AG08396 (cell line): Measurements from ENCODE around the gene CDC42BPA.

ENCODE experiments used
- DNase-seq: peaks from one replicate; pipeline ENCODE4 v3.0.0; 2012; ENCODE audit warnings: low spot score, mixed read lengths

CDC42BPA gene

GRCh38 chr1:227213426-227213825 is 104.9 kb downstream of the CDC42BPA start:
- no peak for DNase-seq

DNA sequence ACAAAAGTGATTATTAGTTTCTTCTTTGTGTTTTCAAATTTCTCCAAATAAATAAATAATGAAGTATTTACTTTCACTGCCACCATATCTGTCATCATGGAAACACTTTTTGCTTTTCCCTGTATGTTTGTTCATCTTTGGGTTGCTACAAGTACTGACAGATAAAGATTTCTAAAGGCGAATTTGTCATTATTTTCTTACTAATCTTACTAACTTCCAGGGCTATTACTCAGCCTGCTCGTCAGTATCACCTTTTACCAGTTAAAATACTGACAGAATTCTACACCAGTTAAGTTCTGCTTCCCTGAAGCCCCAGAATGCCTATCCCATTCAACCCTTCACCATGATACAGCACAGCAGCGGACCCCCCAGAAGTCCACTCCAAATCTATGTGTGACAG is 106.1 kb downstream of the CDC42BPA start:
- DNase-seq = no peak

GRCh38 chr1:227210604-227211003 is 107.7 kb downstream of the CDC42BPA start:
- DNase-seq = no peak

DNA sequence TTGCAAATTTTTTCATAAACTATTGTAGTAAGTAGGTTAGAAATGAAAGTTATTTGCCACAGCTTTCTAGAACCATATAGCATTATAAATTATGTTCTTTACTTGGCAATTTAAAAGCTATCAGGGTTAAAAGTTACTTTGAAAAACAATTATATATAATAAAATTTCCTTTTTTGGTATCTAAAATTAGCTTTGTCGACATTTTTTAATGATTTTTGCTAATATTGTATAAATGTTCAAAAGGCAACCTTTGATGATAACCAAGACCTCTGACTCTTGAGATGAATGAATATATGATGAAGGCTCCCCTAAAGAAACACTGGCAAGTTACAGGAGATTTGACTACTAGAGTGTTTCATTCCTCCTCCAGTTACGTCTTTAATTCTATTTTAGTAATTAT is 121.2 kb downstream of the CDC42BPA start:
- no peak for DNase-seq

DNA sequence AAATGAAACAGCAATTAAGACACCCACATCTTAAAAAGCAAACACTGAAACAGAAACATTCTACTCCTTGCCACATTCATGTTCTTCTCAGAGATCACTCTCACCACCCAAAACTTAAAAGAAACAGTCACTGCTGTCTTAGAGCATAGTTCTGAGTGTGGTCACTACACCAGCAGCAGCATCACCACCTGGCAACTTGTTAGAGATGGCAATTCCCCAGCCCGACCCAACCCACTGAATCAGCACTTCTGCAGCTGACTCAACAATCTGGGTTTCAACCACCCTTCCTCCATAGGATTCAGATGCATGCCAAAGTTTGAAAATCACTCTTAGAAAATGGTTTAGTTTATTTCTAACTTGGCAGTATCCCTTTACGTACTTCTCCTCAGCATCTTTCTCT is 126.1 kb downstream of the CDC42BPA start:
- DNase-seq = peak; percentile 75

DNA sequence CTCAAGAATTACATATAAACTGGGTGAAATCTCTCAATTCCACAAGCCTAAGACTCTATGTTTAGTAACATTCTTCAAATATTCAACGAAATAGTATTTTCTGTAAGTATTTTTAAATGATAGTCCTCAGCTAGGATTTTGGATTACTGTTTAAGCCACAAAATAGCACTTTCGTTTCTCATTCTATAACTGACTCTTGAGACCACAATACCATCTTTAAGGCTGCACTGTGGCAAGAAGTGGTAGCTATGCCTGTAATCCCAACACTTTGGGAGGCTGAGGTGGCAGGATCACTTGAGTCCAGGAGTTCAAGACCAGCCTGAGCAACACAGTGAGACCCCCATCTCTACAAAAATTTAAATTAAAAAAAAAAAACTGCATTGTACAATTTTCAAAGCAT is 126.7 kb downstream of the CDC42BPA start:
- no peak for DNase-seq

DNA sequence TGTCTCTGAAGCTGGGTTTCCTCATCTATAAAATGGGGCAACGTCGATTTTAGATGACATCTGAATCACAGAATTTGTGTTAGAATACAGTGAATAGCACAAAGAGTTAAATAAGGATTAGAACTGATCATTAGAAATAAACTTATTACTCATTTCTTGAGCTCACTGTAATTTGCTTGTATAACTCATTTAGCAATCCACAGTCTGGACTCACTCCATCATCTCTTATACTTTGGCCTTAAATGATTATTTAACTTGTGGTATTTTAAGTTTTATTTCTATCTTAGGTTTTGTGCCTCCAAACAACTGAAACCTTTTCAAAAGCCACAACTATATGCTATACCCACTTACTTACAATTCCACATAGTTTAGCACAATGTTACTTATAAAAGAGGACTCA is 128.0 kb downstream of the CDC42BPA start:
- no peak for DNase-seq

- DNase-seq = no peak
These were observed 133.0 kb downstream of the CDC42BPA start for GRCh38 chr1:227185291-227185690.

DNA sequence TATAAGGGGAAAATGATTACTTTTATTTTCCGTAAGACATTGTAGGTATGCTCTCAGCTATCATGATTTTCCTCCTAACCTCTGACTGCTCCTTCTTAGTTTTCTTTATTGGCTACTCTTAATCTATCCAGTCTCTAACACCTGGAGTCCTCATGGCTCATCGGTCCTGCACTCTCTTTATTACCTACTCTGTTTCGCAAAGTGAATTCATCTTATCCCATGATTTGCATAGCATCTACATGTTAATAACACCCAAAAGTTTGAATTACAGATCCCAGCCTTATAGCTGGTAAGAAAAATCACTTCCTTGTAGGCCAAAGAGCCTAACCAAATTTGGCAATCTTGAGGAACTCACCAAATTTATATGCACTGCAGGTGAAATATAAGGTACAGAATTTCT is 136.3 kb downstream of the CDC42BPA start:
- no peak for DNase-seq

DNA sequence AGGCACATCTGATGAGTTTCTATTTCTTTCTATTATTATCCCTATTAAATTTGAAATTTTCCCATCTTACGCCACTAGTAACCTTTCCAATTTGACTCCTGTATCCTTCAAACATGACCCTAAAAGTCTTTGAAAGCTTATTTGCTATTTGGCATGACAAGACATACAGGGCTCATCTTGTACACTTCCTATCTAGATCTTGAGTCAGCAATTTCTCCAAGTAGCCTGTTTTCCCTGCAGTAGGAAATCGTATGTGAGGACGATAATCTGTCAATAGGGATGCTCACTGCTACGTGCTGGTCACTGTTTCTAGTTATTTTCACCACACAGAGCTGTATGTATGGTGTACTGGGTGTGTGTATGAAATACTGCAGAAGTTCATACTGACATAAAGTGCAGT is 142.7 kb downstream of the CDC42BPA start:
- no peak for DNase-seq

GRCh38 chr1:227174164-227174563 is 144.1 kb downstream of the CDC42BPA start:
- DNase-seq = peak; percentile 2

DNA sequence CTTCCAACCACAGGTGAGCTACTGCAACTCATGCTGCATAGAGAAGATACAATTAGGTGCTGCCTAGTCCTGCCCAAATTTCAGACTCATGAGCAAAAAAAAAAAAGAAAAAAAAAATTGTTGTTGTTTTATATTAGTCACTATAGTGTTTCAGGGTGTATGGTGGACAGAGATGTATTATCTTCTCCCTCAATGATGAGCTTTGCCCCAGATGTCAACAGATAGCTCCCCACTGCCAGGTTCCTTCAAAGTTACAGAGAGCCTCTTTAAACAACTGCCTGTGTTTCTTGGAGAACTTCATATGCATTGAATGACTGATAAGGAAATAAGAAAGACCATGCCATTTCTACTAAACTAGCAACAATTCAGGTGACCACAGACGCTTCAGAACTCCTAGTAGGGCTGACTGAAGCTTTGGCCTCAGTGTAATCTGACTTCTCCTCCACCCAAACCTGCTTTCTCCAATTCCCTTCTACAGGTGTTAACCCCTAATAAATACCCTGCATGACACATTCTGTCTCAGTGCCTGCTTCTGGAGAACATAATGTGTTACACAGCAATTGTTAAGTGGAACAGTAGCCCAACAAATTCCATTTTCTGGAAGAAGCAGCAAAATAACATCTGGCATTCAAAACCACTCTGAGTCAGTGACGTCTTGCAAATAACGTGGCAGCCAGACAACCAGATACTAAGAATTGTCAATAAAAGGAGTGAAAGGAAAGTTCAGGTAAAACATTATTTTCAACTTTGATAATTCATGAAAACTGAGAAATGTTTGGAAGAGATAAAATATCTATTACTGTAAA is 147.7 kb downstream of the CDC42BPA start:
- DNase-seq = no peak

- DNase-seq = no peak
These were observed 148.9 kb downstream of the CDC42BPA start for GRCh38 chr1:227169343-227169742.

- no peak for DNase-seq
These were observed 150.8 kb downstream of the CDC42BPA start for GRCh38 chr1:227167276-227168101.

GRCh38 chr1:227166559-227166958 is 151.7 kb downstream of the CDC42BPA start:
- no peak for DNase-seq

- DNase-seq = no peak
These were observed 156.8 kb downstream of the CDC42BPA start for GRCh38 chr1:227161470-227161869.

DNA sequence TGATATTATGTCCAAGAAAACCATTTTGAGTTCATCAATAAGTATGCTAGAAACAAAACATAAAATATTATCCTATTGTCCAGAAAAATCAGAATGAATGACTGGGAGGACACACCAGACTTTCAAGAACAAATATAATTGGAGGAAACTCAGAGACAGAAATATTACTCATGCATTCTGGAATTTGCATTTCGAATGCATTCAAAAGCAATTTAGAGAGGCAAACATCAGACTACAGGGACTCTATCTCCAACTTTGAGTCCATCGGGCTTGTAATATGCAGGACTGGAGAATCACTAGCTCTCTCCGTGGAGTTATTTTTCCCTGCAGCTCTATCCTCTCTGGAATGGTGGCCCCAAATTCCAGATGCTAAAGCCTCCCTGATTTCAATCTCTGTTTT is 161.8 kb downstream of the CDC42BPA start:
- no peak for DNase-seq

DNA sequence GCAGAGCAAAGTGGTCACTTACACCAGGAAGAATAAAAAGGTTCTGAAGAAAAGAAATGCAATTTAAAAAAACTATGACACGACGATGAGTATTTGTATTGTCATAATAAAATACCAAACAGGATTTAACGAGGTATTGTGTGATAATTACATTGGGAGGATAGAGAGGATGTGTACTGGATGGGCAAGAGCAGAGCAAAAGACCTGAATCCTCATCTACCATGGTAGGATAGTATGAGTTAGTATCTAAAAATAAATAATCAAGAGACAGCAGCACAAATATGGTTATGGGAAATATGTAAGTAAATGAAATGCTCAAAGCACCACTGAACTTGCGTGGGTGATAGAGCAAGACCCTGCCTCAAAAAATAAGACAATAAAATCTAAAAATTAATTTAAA is 162.6 kb downstream of the CDC42BPA start:
- DNase-seq = no peak

GRCh38 chr1:227155004-227155403 is 163.3 kb downstream of the CDC42BPA start:
- no peak for DNase-seq

DNA sequence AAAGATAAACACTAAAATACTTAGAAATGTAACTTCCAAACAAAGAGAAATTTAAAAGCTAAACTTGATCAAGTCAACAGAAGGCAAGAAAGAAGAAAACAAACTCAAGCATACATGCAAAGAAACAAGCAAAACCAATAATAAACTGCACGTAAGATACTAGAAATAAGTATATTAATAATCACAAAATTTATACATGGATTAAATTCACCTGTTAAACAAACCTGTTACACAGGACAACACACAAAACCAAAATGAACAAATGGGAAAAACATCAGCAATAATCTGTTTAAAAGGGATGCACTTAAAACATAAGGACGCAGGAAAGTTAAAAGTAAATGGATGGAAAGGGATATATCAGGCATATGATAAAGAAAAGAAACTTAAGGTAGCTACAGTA is 165.8 kb downstream of the CDC42BPA start:
- DNase-seq = no peak

DNA sequence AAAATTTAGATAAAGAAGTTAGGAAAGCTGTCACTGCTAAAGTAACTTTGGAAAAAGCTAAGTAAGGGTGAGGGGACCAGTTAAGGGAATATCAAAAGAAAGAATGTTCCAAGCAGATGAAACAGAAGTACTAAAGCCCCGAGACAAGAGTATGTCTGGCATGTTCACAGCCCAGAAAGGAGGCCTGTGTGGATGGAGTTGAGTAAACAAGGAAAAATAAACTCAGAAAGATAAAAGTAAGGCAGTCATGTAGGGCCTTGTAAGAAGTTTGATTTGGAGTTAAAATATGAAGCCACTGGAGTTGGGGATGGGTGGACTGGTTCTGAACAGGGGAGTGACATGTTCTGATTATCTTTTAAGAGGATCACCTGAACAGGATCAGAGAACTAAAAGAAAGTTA is 177.9 kb downstream of the CDC42BPA start:
- no peak for DNase-seq

DNA sequence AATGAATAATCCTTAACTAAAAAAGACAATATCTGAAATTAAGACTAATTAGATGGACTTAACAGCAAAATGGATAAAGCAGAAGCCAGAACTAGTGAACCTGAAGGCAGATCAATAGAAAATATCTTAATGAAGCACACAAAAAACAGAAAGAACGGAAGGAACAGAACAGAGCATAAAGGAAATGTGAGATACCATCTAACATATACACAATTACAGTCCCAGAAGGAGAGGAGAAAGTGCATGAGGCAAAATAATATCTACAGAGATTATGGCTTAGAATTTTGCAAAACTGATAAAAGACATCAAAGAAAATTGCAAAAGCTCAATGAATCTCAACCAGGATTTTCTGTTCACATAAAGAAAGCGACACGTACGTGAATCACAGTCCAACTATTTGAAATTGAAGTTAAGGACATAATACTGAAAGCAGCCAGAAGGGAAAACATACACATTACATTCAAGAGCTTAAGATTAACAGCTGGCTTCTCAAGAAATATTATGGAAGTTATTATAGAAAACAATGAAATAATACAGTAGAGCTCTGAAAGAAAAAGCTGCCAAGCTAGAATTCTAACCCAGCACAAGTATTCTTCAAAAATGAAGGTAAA is 182.0 kb downstream of the CDC42BPA start:
- no peak for DNase-seq
